ENCODE data around the gene MREG. TPM values are rescaled to one million over a fixed set of nuclear protein-coding genes. Genes with fewer than 3 reads are reported as not detected.

Gene MREG
- total RNA-seq, 1 donor from 2014 or later, result 19.1 TPM

DNA sequence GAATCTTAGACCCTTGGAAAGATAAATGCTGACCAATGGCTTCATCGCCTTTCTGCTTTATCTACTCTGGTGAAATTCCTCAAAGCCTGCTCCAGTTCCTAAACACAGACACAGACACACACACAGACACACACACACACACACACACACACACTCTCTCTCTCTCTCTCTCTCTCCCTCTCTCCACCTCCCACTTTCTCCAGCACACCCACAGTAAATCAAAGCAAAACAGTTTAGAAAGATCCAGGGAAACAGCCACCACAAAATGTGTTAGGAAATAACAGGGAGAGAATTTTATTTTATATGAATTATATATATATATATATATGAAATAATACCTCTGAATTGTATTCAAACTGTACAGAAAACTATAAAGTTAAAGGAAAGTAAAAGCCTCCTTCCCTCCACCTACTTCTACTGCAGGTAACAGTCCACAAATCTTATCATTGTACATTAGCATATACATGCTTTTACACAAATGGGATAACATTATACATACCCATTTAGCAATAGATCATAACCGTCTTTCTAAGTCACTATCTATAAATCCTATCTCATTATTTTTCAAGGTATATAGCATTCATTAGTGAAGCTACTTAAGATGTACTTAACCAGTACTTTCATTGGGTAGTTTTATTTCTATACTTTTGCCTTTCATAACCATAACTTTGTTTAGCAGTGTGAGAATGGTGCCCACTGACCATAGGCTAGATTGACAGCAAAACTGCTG is 38.5 kb downstream of the MREG start:
- Histone ChIP-seq H4K20me1 (ENCODE audit: low read depth) (no peaks in the 10 kb centered on the region), H3K27me3 (no peaks in the 10 kb centered on the region), H3K4me1 (peaks cover 5% of the 10 kb centered on the region), H3K79me2 (ENCODE audit: low read depth) (peaks cover 21% of the 10 kb centered on the region), H3K9me3 (ENCODE audit: low read depth) (no peaks in the 10 kb centered on the region), H3K4me3 (no peak overlapping the region), H3K27ac (no peak overlapping the region), H2AFZ (replicated peaks) (no peak overlapping the region), H3F3A (ENCODE audit: low read depth) (no peaks in the 10 kb centered on the region), H3K9ac (no peak overlapping the region), H3K4me2 (no peak overlapping the region), H3K36me3 (no peaks in the 10 kb centered on the region)
- H3K36me3 Mint-ChIP-seq, result peaks cover 11% of the 10 kb centered on the region
- DNase-seq (ENCODE audit: low spot score), result no peak
- H3K27ac Mint-ChIP-seq, result no peak overlapping the region
- H3K4me1 Mint-ChIP-seq, result no peaks in the 10 kb centered on the region
- TF ChIP-seq EZH2phosphoT487 (IDR thresholded peaks at IDR 0.05) (no peak), EZH2 (IDR thresholded peaks at IDR 0.05) (no peak)
- TF ChIP-seq, protein P1, sequence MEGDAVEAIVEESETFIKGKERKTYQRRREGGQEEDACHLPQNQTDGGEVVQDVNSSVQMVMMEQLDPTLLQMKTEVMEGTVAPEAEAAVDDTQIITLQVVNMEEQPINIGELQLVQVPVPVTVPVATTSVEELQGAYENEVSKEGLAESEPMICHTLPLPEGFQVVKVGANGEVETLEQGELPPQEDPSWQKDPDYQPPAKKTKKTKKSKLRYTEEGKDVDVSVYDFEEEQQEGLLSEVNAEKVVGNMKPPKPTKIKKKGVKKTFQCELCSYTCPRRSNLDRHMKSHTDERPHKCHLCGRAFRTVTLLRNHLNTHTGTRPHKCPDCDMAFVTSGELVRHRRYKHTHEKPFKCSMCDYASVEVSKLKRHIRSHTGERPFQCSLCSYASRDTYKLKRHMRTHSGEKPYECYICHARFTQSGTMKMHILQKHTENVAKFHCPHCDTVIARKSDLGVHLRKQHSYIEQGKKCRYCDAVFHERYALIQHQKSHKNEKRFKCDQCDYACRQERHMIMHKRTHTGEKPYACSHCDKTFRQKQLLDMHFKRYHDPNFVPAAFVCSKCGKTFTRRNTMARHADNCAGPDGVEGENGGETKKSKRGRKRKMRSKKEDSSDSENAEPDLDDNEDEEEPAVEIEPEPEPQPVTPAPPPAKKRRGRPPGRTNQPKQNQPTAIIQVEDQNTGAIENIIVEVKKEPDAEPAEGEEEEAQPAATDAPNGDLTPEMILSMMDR (IDR thresholded peaks at IDR 0.05), result no peak
- H3K9me3 Mint-ChIP-seq, result no peaks in the 10 kb centered on the region
- no peaks in the 10 kb centered on the region for H3K27me3 Mint-ChIP-seq (ENCODE audit: insufficient read depth, low read depth)
- no peak overlapping the region for H3K4me3 Mint-ChIP-seq

DNA sequence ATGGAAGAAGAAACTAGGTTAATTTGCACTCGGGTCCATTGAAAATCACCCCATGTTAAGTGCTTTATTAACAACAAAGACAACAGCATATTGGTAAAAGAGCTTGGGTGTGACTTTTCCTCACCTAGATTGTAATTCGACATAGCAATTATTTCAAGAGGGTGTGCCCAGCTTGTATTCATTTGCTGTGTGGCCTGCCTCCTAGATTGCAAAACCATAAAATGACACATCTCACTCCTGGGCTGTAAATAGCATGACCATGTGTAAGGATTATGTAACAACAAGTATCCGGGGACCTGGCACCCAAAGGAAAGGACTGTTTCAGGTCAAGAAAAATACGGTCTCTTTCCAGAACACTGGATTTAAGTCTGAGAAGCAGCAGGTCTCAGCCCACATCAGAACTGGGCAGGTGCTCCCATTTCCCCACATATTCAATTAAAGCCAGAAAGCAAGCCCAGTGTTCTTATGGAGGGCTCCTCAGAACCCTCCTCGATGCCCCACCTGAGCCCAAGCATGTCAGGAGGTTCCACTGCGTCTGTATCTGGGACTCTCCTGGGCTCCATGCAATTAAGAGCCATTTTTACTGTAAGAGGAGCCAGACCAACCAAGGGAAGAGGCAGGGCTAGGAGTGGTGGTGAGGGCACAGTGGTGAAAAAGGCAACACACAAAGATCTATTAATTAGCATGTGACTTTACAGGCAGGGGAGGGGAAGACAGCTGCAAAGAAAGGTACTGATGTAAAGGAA is 39.2 kb downstream of the MREG start:
- Mint-ChIP-seq H3K36me3 (peaks cover 11% of the 10 kb centered on the region), H3K27ac (no peak overlapping the region), H3K4me3 (no peak overlapping the region), H3K27me3 (ENCODE audit: insufficient read depth, low read depth) (no peaks in the 10 kb centered on the region), H3K9me3 (no peaks in the 10 kb centered on the region), H3K4me1 (no peaks in the 10 kb centered on the region)
- H3K4me1 ChIP-seq, result peaks cover 5% of the 10 kb centered on the region
- H3K79me2 ChIP-seq (ENCODE audit: low read depth), result peaks cover 21% of the 10 kb centered on the region
- no peaks in the 10 kb centered on the region for H3K36me3 ChIP-seq
- H3K4me2 ChIP-seq, result no peak overlapping the region
- no peaks in the 10 kb centered on the region for H3K9me3 ChIP-seq (ENCODE audit: low read depth)
- no peaks in the 10 kb centered on the region for H3F3A ChIP-seq (ENCODE audit: low read depth)
- H3K9ac ChIP-seq, result no peak overlapping the region
- DNase-seq (ENCODE audit: low spot score), result no peak
- no peak overlapping the region for H3K4me3 ChIP-seq
- no peaks in the 10 kb centered on the region for H4K20me1 ChIP-seq (ENCODE audit: low read depth)
- no peaks in the 10 kb centered on the region for H3K27me3 ChIP-seq
- no peak overlapping the region for H3K27ac ChIP-seq
- no peak overlapping the region for H2AFZ ChIP-seq (replicated peaks)
- TF ChIP-seq EZH2phosphoT487 (IDR thresholded peaks at IDR 0.05) (no peak), EZH2 (IDR thresholded peaks at IDR 0.05) (no peak)
- TF ChIP-seq, protein P1 (IDR thresholded peaks at IDR 0.05), result no peak

DNA sequence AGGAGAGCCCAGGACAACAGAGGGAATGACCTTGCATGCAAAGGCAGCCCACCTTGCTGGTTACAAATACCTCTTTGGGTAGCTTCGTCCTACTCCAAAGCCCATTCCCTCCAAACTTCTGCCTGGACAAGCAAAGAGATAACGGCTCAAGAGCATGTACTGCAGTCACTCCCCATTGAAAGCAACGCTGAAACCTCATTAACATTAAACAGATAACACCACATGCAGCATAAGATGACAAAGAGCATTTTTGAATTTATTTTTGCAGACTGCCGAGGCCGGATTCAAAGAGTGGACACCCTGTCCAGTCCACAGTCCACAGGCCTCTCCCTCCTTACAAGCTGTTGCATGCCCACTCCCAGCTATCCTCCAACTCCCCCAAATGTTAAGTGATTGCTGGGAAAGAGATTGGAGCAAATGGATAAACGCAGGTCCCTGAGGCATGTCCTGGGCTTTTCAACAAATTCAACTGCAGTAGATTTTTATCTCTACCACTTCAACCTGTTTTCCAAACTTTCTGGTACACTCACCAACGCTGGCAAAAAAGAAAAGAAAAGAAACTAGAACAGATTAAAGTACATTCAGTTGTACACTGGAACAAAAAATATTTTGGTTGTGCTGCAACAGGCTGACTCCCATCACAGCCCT is 40.1 kb downstream of the MREG start:
- Histone ChIP-seq H2AFZ (replicated peaks) (no peak overlapping the region), H3K4me2 (no peak overlapping the region), H3F3A (ENCODE audit: low read depth) (no peaks in the 10 kb centered on the region), H3K79me2 (ENCODE audit: low read depth) (peaks cover 21% of the 10 kb centered on the region), H3K9ac (no peak overlapping the region), H3K27me3 (no peaks in the 10 kb centered on the region), H3K9me3 (ENCODE audit: low read depth) (no peaks in the 10 kb centered on the region), H3K27ac (no peak overlapping the region), H4K20me1 (ENCODE audit: low read depth) (no peaks in the 10 kb centered on the region), H3K4me1 (peaks cover 5% of the 10 kb centered on the region), H3K4me3 (no peak overlapping the region), H3K36me3 (no peaks in the 10 kb centered on the region)
- Mint-ChIP-seq H3K9me3 (no peaks in the 10 kb centered on the region), H3K4me3 (no peak overlapping the region), H3K27ac (peak overlapping the region; percentile 54), H3K36me3 (peaks cover 9% of the 10 kb centered on the region), H3K27me3 (ENCODE audit: insufficient read depth, low read depth) (no peaks in the 10 kb centered on the region), H3K4me1 (no peaks in the 10 kb centered on the region)
- DNase-seq (ENCODE audit: low spot score), result no peak
- TF ChIP-seq, protein P1 (IDR thresholded peaks at IDR 0.05), result no peak
- no peak for TF ChIP-seq EZH2phosphoT487 (IDR thresholded peaks at IDR 0.05)
- no peak for TF ChIP-seq EZH2 (IDR thresholded peaks at IDR 0.05)

All from neural progenitor cell (in vitro differentiated cells).